SK-N-SH (cell line): ENCODE results near the gene HSPA1L.

Source experiments
- CTCF ChIP-seq: fragments of 200-600 bp; sonication (generic); IDR thresholded peaks from 2 replicates; pipeline ENCODE4 v1.6.1; 2017; ENCODE audit warnings: antibody characterized with exemption, mild to moderate bottlenecking, moderate library complexity
- EP300 ChIP-seq, 2 experiments: IDR thresholded peaks; 2 replicates each; pipeline versions ENCODE4 v1.4.0 to v1.6.1; 2012; ENCODE audit warnings: borderline replicate concordance in 1 of 2, low read depth in 1 of 2, low read length in 1 of 2
- EZH2phosphoT487 ChIP-seq: fragments of 200-600 bp; sonication (generic); IDR thresholded peaks from 2 replicates; pipeline ENCODE4 v1.6.1; 2017; ENCODE audit warnings: low read depth, mixed run types, mild to moderate bottlenecking, antibody characterized with exemption, moderate library complexity, borderline replicate concordance
- FOSL2 ChIP-seq: IDR thresholded peaks from 2 replicates; pipeline ENCODE4 v1.4.0; 2012; ENCODE audit warnings: low read depth, mild to moderate bottlenecking, moderate library complexity, borderline replicate concordance
- FOXJ3 ChIP-seq: sonication (generic); formaldehyde crosslinking; IDR thresholded peaks from 2 replicates; pipeline ENCODE4 v1.5.1; 2020; ENCODE audit warnings: mild to moderate bottlenecking, missing genetic modification reagents
- GATA2 ChIP-seq: sonication (generic); formaldehyde crosslinking; IDR thresholded peaks from 2 replicates; pipeline ENCODE4 v1.5.0; 2020; ENCODE audit warnings: mild to moderate bottlenecking, missing genetic modification reagents
- PBX3 ChIP-seq: IDR thresholded peaks from 2 replicates; pipeline ENCODE4; 2012
- POLR2AphosphoS5 ChIP-seq: IDR thresholded peaks from 2 replicates; pipeline ENCODE4 v1.6.1; 2012; ENCODE audit warnings: low read depth, low read length
- RAD21 ChIP-seq: IDR thresholded peaks from 2 replicates; pipeline ENCODE4 v1.6.1; 2012; ENCODE audit warnings: mild to moderate bottlenecking, low read length
- SMC3 ChIP-seq: IDR thresholded peaks from 2 replicates; pipeline ENCODE4 v1.6.1; 2012; ENCODE audit warnings: low read depth, low read length, improper control_type of control experiment
- ZBTB33 ChIP-seq: IDR thresholded peaks from 2 replicates; pipeline ENCODE4 v1.4.0; 2012; ENCODE audit warnings: low read depth, borderline replicate concordance
- TF ChIP-seq, protein P1 (sequence below): fragments of 150-350 bp; IDR thresholded peaks from 2 replicates; pipeline ENCODE4 v1.6.1; 2017; ENCODE audit warnings: antibody characterized with exemption, low read length, low read depth, borderline replicate concordance
- TF ChIP-seq, protein P2 (sequence below): IDR thresholded peaks from 2 replicates; pipeline ENCODE4 v1.6.1; 2012; ENCODE audit warnings: mild to moderate bottlenecking, low read depth, low read length, moderate library complexity

DNA sequence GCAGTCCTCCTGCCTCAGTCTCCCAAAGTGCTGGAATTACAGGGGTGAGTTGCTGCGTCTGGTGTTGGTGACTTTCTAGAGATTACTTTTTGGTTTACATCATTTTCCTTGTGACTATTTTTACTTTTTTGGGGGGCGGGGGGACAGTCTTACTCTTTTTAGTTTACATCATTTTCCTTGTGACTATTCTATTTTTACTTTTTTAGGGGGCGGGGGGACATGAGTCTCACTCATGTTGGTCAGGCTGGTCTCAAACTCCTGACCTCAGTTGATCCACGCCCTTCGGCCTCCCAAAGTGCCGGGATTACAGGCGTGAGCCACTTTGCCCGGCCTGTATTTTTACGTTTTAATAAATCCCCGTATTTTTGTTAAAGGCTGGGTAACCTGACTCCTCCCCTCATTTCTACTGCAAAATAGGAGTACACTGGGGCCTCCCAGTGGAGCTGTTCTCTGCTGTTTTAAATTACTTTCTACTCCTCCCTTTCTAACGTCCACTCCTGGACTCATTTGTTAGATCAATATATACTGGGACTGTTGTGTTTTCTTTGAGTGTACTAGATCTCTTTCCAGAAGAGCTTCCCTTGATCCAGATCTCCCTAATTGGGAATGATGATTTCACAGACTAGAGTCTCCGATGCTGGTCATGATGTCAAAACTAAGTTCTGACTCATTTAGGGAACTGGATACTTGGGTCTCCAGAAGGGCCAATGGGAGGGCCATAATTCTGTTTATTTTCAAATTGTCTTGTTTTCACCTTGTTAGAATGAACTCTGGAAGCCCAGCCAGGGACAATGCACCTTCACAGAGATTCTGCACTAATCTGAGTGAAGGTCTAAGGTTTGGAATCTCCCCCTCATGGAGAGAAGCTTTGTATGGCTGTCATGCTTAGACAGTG is 21.6 kb upstream of the HSPA1L start:
- no peak for TF ChIP-seq EP300 (IDR thresholded peaks at IDR 0.05; ENCODE audit: borderline replicate concordance in 1 of 2, low read depth in 1 of 2, low read length in 1 of 2)
- no peak for TF ChIP-seq PBX3
- no peak for TF ChIP-seq GATA2 (CRISPR knock-in tag)
- no peak for TF ChIP-seq FOSL2
- peak; percentile 21 for TF ChIP-seq CTCF
- no peak for TF ChIP-seq EZH2phosphoT487
- TF ChIP-seq SMC3 = no peak
- TF ChIP-seq FOXJ3 = no peak
- TF ChIP-seq, protein P1, sequence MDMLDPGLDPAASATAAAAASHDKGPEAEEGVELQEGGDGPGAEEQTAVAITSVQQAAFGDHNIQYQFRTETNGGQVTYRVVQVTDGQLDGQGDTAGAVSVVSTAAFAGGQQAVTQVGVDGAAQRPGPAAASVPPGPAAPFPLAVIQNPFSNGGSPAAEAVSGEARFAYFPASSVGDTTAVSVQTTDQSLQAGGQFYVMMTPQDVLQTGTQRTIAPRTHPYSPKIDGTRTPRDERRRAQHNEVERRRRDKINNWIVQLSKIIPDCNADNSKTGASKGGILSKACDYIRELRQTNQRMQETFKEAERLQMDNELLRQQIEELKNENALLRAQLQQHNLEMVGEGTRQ = no peak
- TF ChIP-seq, protein P2, sequence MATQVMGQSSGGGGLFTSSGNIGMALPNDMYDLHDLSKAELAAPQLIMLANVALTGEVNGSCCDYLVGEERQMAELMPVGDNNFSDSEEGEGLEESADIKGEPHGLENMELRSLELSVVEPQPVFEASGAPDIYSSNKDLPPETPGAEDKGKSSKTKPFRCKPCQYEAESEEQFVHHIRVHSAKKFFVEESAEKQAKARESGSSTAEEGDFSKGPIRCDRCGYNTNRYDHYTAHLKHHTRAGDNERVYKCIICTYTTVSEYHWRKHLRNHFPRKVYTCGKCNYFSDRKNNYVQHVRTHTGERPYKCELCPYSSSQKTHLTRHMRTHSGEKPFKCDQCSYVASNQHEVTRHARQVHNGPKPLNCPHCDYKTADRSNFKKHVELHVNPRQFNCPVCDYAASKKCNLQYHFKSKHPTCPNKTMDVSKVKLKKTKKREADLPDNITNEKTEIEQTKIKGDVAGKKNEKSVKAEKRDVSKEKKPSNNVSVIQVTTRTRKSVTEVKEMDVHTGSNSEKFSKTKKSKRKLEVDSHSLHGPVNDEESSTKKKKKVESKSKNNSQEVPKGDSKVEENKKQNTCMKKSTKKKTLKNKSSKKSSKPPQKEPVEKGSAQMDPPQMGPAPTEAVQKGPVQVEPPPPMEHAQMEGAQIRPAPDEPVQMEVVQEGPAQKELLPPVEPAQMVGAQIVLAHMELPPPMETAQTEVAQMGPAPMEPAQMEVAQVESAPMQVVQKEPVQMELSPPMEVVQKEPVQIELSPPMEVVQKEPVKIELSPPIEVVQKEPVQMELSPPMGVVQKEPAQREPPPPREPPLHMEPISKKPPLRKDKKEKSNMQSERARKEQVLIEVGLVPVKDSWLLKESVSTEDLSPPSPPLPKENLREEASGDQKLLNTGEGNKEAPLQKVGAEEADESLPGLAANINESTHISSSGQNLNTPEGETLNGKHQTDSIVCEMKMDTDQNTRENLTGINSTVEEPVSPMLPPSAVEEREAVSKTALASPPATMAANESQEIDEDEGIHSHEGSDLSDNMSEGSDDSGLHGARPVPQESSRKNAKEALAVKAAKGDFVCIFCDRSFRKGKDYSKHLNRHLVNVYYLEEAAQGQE = no peak
- TF ChIP-seq ZBTB33 = no peak
- TF ChIP-seq RAD21 = no peak
- peak; percentile 3; the same call in 1 of the 2 replicates for TF ChIP-seq POLR2AphosphoS5
